ENCODE measurements around the gene OGFOD1. TPM values are rescaled to one million over a fixed set of nuclear protein-coding genes. Genes with fewer than 3 reads are reported as not detected.

OGFOD1 gene
- total and polyA plus RNA-seq, 9 of the 15 experiments (the other 6 are each of a cell fraction or from before 2014, with no cell fraction given) = 60.4 to 134 (median 85.8) TPM

DNA sequence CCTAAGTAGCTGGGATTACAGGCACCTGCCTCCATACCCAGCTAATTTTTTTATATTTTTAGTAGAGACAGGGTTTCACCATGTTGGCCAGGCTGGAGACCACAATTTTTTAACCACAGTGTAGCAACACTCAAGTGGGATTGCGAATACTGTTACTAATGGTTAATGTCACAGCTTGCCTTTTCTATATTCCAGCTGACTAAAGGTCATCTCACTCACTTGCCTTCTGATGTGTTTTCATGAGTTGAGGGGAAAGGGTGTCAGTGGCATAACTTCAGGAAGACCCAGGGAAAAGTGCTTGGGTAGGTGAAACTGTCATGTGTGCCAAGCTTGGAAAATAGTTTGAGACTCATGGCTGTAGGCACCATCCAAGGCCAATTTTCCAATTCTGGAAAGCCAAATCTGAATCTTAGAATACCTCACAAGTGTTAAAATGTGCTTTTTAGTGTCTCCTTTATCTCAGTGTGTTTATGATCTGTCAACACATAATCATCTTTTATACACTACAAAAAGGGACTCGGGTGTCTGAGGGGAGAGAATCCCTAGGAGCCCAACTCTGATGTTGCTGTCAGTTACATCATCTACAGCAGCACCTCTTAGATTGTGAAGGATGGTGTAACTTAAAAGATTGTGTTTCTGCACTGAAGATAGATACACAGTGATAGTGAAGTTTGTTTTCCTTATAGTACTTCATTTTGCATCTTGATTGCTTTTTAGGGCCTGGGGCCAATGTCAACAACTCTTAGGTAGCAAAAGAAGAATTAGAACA is 27.1 kb downstream of the OGFOD1 start (continued):
- TF ChIP-seq, protein P1, sequence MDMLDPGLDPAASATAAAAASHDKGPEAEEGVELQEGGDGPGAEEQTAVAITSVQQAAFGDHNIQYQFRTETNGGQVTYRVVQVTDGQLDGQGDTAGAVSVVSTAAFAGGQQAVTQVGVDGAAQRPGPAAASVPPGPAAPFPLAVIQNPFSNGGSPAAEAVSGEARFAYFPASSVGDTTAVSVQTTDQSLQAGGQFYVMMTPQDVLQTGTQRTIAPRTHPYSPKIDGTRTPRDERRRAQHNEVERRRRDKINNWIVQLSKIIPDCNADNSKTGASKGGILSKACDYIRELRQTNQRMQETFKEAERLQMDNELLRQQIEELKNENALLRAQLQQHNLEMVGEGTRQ (CRISPR knock-in tag; IDR thresholded peaks at IDR 0.05) = no peak
- TF ChIP-seq MAX (CRISPR knock-in tag; IDR thresholded peaks at IDR 0.05) (no peak), MBD2 (IDR thresholded peaks at IDR 0.05; ENCODE audit: borderline replicate concordance, low read depth) (no peak), EP300 (IDR thresholded peaks at IDR 0.05; ENCODE audit: low read length) (peak; percentile 77; the same call in 1 of the 2 replicates), ZNF518B (CRISPR knock-in tag; IDR thresholded peaks at IDR 0.05) (no peak), PRDM10 (IDR thresholded peaks at IDR 0.05; ENCODE audit: partially characterized antibody) (no peak), ZNF589 (CRISPR knock-in tag; IDR thresholded peaks at IDR 0.05; ENCODE audit: low read depth) (peak; percentile 78; the same call in 1 of the 2 replicates), TEAD2 (tag; IDR thresholded peaks at IDR 0.05) (no peak), ATF1 (CRISPR knock-in tag; IDR thresholded peaks at IDR 0.05) (no peak), ATF1 (tag; IDR thresholded peaks at IDR 0.05) (no peak), CXXC5 (CRISPR knock-in tag; IDR thresholded peaks at IDR 0.05) (peak; percentile 31; the same call in 1 of the 2 replicates), FOXJ3 (CRISPR knock-in tag; IDR thresholded peaks at IDR 0.05) (no peak), STAT5A (IDR thresholded peaks at IDR 0.05; ENCODE audit: borderline replicate concordance, low read length) (no peak), ZNF175 (CRISPR knock-in tag; IDR thresholded peaks at IDR 0.05; ENCODE audit: low read depth) (peak; percentile 64; the same call in 1 of the 2 replicates), EHMT2 (IDR thresholded peaks at IDR 0.05) (no peak)
- TF ChIP-seq, protein P2, sequence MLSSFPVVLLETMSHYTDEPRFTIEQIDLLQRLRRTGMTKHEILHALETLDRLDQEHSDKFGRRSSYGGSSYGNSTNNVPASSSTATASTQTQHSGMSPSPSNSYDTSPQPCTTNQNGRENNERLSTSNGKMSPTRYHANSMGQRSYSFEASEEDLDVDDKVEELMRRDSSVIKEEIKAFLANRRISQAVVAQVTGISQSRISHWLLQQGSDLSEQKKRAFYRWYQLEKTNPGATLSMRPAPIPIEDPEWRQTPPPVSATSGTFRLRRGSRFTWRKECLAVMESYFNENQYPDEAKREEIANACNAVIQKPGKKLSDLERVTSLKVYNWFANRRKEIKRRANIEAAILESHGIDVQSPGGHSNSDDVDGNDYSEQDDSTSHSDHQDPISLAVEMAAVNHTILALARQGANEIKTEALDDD (IDR thresholded peaks at IDR 0.05) = no peak
- TF ChIP-seq, protein P3, sequence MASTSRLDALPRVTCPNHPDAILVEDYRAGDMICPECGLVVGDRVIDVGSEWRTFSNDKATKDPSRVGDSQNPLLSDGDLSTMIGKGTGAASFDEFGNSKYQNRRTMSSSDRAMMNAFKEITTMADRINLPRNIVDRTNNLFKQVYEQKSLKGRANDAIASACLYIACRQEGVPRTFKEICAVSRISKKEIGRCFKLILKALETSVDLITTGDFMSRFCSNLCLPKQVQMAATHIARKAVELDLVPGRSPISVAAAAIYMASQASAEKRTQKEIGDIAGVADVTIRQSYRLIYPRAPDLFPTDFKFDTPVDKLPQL (IDR thresholded peaks at IDR 0.05; ENCODE audit: extremely low read depth, insufficient read length) = no peak
